Small intestine (tissue), 7 donors: Measurements from ENCODE around the gene ZNF326. TPM values are rescaled to one million over a fixed set of nuclear protein-coding genes. Genes with fewer than 3 reads are reported as not detected.

Experiments
- DNase-seq, 2 donors: peaks; one replicate each; pipeline versions ENCODE4 v3.0.0 to v3.0.0-alpha.2; 2013
- FAIRE-seq: peaks from 2 replicates; lab custom pipeline; 2012; peaks lifted over from hg19 to GRCh38; lab: Jason Lieb, UNC
- H3K27ac ChIP-seq, 3 donors: one replicate each; pipeline ENCODE4 v1.5.1; 2013; ENCODE audit warnings: low read length in 2 of 3, mild to moderate bottlenecking in 2 of 3, control low read depth in 1 of 3, inconsistent platforms in 1 of 3, low read depth in 1 of 3, moderate library complexity in 1 of 3
- H3K27me3 ChIP-seq, 3 donors: one replicate each; pipeline ENCODE4 v1.6.1; 2013; ENCODE audit warnings: low read length in 3 of 3, inconsistent platforms in 1 of 3; ENCODE audit not compliant: control insufficient read depth in 3 of 3, insufficient read depth in 3 of 3
- H3K36me3 ChIP-seq, 3 donors: one replicate each; pipeline ENCODE4 v1.6.1; 2013; ENCODE audit warnings: low read length in 3 of 3, inconsistent platforms in 1 of 3, low read depth in 1 of 3, mild to moderate bottlenecking in 1 of 3, moderate library complexity in 1 of 3; ENCODE audit not compliant: control insufficient read depth in 3 of 3, insufficient read depth in 2 of 3
- H3K4me1 ChIP-seq, 3 donors: one replicate each; pipeline ENCODE4 v1.6.1; 2013; ENCODE audit warnings: low read length in 2 of 3, inconsistent platforms in 1 of 3, low read depth in 1 of 3, mild to moderate bottlenecking in 1 of 3, moderate library complexity in 1 of 3; ENCODE audit not compliant: control insufficient read depth in 3 of 3, insufficient read depth in 2 of 3
- H3K4me3 ChIP-seq, 3 donors: one replicate each; pipeline ENCODE4 v1.5.1; 2013; ENCODE audit warnings: low read length in 3 of 3, control low read depth in 1 of 3, inconsistent platforms in 1 of 3, low read depth in 1 of 3, mild to moderate bottlenecking in 1 of 3, moderate library complexity in 1 of 3
- H3K9me3 ChIP-seq, 2 donors: one replicate each; pipeline ENCODE4 v1.6.1; 2013; ENCODE audit warnings: low read depth in 1 of 2, low read length in 1 of 2; ENCODE audit not compliant: control insufficient read depth in 2 of 2, insufficient read depth in 1 of 2
- WGBS, 3 donors: extraction: QIAGEN DNeasy Blood & Tissue Kit; methylation state at CpG; one replicate each; pipeline ENCODE4 v1.1.7; 2013; 5-methylcytosine and 5-hydroxymethylcytosine counted together
- polyA plus RNA-seq, 4 donors: library from polyadenylated mRNA; stranded (reverse) in 3 of 4; unstranded in 1 of 4; fragments of 200-250 nt in 3 of 4; fragments of 120-200 nt in 1 of 4; gene quantifications; one replicate each; pipeline versions ENCODE4 v1.2.1 to v1.2.3, GENCODE V29; 2013
- donor health status: healthy with polysubstance abuse.
- donor health status: control.
- donor health status: control.
- donor health status: Bipolar disorder and iron deficiency.
- donor health status: healthy.

Gene ZNF326
- polyA plus RNA-seq, 4 donors: 11.3 to 49.0 (median 18.7) TPM

DNA sequence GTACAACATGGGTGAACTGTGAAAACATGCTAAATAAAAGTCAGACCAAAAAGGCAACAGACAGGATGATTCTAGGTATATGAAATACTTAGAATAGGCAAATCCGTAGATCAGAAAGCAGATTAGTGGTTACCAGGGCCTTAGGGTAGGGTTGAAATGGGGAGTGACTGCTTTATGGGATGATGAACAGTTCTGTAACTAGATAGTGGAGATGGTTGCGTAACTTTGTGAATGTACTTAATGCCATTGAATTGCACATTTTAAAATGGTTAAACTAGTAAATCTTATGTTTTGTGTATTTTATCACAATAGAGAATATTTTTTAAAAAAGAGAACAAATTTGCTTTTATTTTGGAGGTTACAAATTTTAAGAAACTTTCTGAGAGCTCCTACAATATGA lies 17.4 kb downstream of the ZNF326 start:
- no peaks in the 10 kb centered on the region for H3K9me3 ChIP-seq
- peaks cover 6 to 25% (median 13%) of the 10 kb centered on the region in 3 donors for H3K36me3 ChIP-seq
- no peak overlapping the region for H3K27ac ChIP-seq
- WGBS, 3 donors: 92 to 98% (median 94%) methylated on average over 2 of the region's 2 CpGs
- H3K4me1 ChIP-seq: no peaks in the 10 kb centered on the region
- DNase-seq: no peak
- no peak overlapping the region for H3K4me3 ChIP-seq
- H3K27me3 ChIP-seq: no peaks in the 10 kb centered on the region
- no peak for FAIRE-seq

DNA sequence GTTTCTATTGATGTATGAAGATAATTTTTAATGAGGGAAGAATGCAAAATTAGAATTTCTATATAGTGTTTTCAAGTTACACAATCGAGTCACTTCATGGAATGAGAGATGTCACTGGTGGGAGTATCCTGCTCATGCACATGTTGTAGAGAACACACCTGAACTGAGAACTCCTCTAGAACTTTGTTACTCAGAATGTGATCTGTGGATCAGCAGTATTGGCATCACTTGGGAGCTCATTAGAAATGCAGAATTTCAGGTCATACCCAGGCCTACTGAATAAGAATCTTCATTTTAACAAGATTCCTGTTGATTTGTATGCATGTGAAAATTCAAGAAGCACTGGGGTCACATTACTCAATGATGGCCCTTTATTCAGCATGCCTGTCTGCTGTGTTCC lies 28.8 kb downstream of the ZNF326 start:
- Histone ChIP-seq H3K36me3 (peaks cover 9 to 12% (median 10%) of the 10 kb centered on the region in 3 donors), H3K9me3 (no peaks in the 10 kb centered on the region), H3K4me1 (no peaks in the 10 kb centered on the region), H3K4me3 (no peak overlapping the region), H3K27ac (no peak overlapping the region), H3K27me3 (no peaks in the 10 kb centered on the region)
- WGBS, 3 donors: 97 to 100% (median 100%) methylated on average over 1 of the region's 1 CpG
- DNase-seq: no peak
- FAIRE-seq: no peak

DNA sequence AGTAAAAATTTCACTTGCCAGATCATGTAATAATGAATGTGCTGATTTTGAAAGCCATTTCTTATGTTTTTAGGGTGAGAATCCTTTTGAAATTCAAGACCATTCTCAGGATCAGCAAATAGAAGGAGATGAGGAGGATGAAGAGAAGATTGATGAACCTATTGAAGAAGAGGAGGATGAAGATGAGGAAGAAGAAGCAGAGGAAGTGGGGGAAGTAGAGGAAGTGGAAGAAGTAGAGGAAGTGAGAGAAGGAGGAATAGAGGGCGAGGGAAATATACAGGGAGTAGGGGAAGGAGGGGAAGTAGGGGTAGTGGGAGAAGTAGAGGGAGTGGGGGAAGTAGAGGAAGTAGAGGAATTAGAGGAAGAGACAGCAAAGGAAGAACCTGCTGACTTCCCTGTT lies 32.4 kb downstream of the ZNF326 start:
- H3K4me3 ChIP-seq: no peak overlapping the region
- no peaks in the 10 kb centered on the region for H3K9me3 ChIP-seq
- 85 to 100% (median 86%) methylated on average over 1 of the region's 1 CpG for WGBS, 3 donors
- no peak overlapping the region for H3K27ac ChIP-seq
- peaks cover 11 to 18% (median 13%) of the 10 kb centered on the region in 3 donors for H3K36me3 ChIP-seq
- no peaks in the 10 kb centered on the region for H3K4me1 ChIP-seq
- FAIRE-seq: no peak
- no peak for DNase-seq
- no peaks in the 10 kb centered on the region for H3K27me3 ChIP-seq

DNA sequence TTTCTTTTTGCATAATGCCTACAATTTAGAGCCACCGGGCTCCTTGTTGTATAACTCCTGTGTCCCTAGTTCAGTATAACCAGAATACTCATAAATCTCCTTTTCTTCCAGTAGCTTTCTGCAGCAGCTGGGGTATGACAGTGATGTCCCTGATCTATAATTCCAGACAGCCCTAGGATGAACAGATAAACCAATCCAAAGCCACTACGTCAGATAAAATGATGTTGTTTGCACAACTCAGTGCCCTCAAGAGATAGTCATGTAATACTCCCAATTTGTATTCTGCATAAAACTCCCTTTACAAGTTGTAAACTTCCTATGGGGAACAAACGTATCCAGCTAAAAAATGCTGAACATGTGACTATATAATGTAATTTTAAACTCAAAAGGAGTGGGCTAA lies 44.7 kb downstream of the ZNF326 start:
- Histone ChIP-seq H3K4me3 (no peak overlapping the region), H3K36me3 (no peaks in the 10 kb centered on the region), H3K4me1 (peaks cover 0 to 8% (median 0%) of the 10 kb centered on the region in 3 donors), H3K27me3 (no peaks in the 10 kb centered on the region), H3K27ac (no peak overlapping the region), H3K9me3 (no peaks in the 10 kb centered on the region)
- DNase-seq (no peak), FAIRE-seq (no peak)
- WGBS, 3 donors: 63 to 76% (median 74%) methylated on average over 3 of the region's 3 CpGs

DNA sequence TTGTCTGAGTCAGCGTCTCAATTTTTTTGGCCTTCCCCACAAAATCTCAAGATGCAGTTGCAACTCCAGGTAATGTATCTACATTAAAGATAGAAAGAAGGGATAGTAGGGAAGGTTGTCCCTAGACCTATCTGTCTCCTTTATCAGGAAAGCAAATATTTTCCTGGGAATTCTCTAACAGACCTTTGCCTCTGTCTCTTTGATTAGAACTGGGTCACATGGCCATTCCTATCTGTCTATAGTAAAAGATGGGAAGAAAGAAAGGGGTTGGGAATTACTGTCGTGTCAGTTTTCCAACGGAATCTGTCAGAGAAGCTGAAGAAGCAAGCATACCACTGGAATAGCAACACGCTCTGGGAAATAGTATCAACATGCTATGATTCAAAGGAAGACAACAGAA lies 48.7 kb downstream of the ZNF326 start:
- peaks cover 0 to 11% (median 0%) of the 10 kb centered on the region in 3 donors for H3K4me1 ChIP-seq
- H3K9me3 ChIP-seq: no peaks in the 10 kb centered on the region
- no peak overlapping the region for H3K4me3 ChIP-seq
- 36 to 62% (median 43%) methylated on average over 4 of the region's 4 CpGs for WGBS, 3 donors
- H3K27me3 ChIP-seq: no peaks in the 10 kb centered on the region
- FAIRE-seq (no peak), DNase-seq (peak in 1 of 2 donors; percentile 43)
- H3K36me3 ChIP-seq: no peaks in the 10 kb centered on the region
- no peak overlapping the region for H3K27ac ChIP-seq

DNA sequence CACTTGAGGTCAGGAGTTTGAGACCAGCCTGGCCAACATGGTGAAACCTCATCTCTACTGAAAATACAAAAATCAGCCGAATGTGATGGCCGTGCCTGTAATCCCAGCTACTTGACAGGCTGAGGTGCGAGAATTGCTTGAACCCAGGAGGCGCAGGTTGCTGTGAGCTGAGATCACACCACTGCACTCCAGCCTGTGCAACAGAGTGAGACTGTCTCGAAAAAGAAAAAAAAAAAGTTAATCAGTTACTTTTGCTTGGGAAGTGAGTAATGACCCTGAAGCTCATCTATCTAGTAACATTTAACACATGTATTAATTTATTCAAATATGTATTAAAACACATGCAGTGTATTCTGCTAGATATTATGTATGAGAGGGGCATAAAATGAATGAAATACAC lies 49.4 kb downstream of the ZNF326 start:
- H3K36me3 ChIP-seq: no peaks in the 10 kb centered on the region
- H3K27me3 ChIP-seq: no peaks in the 10 kb centered on the region
- no peak overlapping the region for H3K27ac ChIP-seq
- FAIRE-seq (no peak), DNase-seq (peak in 1 of 2 donors; percentile 12)
- H3K9me3 ChIP-seq: no peaks in the 10 kb centered on the region
- H3K4me1 ChIP-seq: peaks cover 0 to 11% (median 0%) of the 10 kb centered on the region in 3 donors
- WGBS, 3 donors: 58 to 83% (median 73%) methylated on average over 5 of the region's 5 CpGs
- no peak overlapping the region for H3K4me3 ChIP-seq

DNA sequence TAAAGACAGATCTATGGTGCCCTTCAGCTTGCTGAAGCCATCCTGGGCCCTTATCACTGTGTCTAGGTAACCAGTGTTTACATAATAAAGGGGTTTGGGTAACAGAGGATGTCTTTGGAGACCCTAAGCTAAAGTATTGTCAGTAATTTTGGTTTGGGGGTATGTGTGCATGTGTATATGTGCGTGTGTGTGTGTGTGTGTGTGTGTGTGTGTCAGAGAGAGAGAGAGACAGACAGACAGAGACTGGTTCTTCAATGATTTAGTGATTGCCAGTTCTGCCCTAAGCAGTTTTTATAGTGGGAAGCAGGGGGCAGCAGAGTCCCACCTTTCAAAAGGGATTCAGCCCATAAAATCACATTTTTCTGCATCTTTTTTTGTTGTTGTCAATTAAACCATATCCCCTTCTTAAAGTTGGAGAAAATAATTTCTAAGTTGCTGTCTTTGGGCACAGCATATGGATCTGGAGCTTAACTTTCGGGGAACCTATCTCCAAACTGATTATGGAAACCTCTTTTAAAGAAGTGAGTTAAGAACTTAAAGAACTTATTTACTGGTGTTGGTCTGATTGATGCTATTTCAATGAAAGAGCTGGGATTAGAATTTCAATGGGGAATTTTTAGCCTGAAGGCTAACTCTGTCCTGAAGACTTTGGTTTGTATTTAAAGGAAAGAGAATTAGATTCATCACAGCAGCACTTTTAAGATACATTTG lies 51.1 kb downstream of the ZNF326 start:
- peak in 1 of 2 donors; percentile 51 for DNase-seq
- Histone ChIP-seq H3K4me3 (no peak overlapping the region), H3K27me3 (peaks cover 0 to 3% (median 0%) of the 10 kb centered on the region in 3 donors), H3K27ac (no peak overlapping the region), H3K36me3 (no peaks in the 10 kb centered on the region), H3K9me3 (no peaks in the 10 kb centered on the region), H3K4me1 (peaks cover 0 to 11% (median 0%) of the 10 kb centered on the region in 3 donors)
- FAIRE-seq: no peak
- 29 to 54% (median 44%) methylated on average over 2 of the region's 2 CpGs for WGBS, 3 donors

DNA sequence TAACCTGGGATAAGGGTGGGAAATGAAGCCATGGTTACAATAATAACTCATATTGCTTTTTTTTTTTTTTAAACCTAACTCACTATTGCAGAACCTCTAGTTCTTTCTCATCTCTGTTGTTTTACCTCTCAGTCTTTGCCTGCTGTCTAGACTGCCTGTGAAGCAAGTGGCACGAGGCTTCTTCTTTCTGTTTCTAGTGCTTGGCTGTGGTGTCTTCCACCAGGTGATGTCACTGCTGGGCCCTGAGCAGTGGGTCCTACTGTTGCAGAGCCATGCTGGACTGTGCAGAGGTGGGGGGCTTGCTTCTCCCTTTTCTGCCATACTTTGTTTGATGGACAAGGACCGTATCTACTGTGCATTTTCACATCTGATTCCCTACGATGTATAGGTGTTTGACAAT lies 51.7 kb downstream of the ZNF326 start:
- no peak for FAIRE-seq
- Histone ChIP-seq H3K4me1 (peaks cover 0 to 11% (median 0%) of the 10 kb centered on the region in 3 donors), H3K9me3 (no peaks in the 10 kb centered on the region), H3K27me3 (peaks cover 0 to 3% (median 0%) of the 10 kb centered on the region in 3 donors), H3K4me3 (no peak overlapping the region), H3K36me3 (no peaks in the 10 kb centered on the region), H3K27ac (no peak overlapping the region)
- DNase-seq: peak in 1 of 2 donors; percentile 11
- WGBS, 3 donors: 67 to 81% (median 72%) methylated on average over 3 of the region's 3 CpGs
